IgD-negative memory B cell (primary cell): ENCODE results near the gene ASCC2. TPM values are rescaled to one million over a fixed set of nuclear protein-coding genes. Genes with fewer than 3 reads are reported as not detected.
A peak's percentile ranks its signal among the peaks of the same experiment; 100 is the strongest.

Source experiments
- H3K27ac Mint-ChIP-seq, 3 donors: one replicate each; pipeline ENCODE4 v1.8.0; 2020 to 2022; ENCODE audit warnings: mild to moderate bottlenecking in 3 of 3, mixed read lengths in 3 of 3, moderate library complexity in 1 of 3
- H3K27me3 Mint-ChIP-seq: one replicate; pipeline ENCODE4 v1.8.0; 2021; ENCODE audit warnings: mixed read lengths
- H3K36me3 Mint-ChIP-seq: one replicate; pipeline ENCODE4 v1.8.0; 2020; ENCODE audit warnings: mild to moderate bottlenecking, mixed read lengths
- H3K4me1 Mint-ChIP-seq, 3 donors: one replicate each; pipeline ENCODE4 v1.8.0; 2020 to 2022; ENCODE audit warnings: mixed read lengths in 3 of 3, mild to moderate bottlenecking in 1 of 3
- H3K4me3 Mint-ChIP-seq, 4 donors: one replicate each; pipeline ENCODE4 v1.8.0; 2020 to 2022; ENCODE audit warnings: mild to moderate bottlenecking in 4 of 4, mixed read lengths in 4 of 4, moderate library complexity in 3 of 4
- H3K9me3 Mint-ChIP-seq, 3 donors: one replicate each; pipeline ENCODE4 v1.8.0; 2020 to 2021; ENCODE audit warnings: mixed read lengths in 3 of 3, mild to moderate bottlenecking in 1 of 3
- polyA plus RNA-seq: library from polyadenylated mRNA; unstranded; fragments of 300-500 nt; fragmentation: Illumina TruSeq; gene quantifications from one replicate; pipeline ENCODE4 v1.2.3, GENCODE V29; 2021

Gene ASCC2
- polyA plus RNA-seq, 1 donor from 2014 or later, result 58.5 TPM

DNA sequence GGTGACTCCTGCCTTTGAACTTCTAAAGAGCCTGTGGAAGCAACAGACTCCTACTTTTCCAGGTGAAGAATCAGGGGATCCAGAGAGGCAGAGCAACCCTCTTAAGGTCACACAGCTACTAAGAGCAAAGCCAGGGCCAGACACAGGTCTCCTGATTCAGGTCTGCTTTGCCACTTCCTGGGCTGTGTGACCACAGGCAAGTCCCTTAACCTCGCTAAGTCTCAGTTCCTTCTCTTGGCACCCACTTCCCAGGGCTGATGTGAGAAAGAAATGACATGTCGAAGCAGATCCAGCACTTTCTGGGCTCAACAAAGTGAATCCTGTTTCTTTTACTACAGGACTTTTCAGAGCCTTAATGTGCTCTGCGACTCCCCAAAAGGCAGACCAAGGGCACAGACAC lies 40.7 kb downstream of the ASCC2 start:
- H3K27ac Mint-ChIP-seq, result peak overlapping the region in 1 of 3 donors; percentile 19
- H3K36me3 Mint-ChIP-seq, result no peaks in the 10 kb centered on the region

DNA sequence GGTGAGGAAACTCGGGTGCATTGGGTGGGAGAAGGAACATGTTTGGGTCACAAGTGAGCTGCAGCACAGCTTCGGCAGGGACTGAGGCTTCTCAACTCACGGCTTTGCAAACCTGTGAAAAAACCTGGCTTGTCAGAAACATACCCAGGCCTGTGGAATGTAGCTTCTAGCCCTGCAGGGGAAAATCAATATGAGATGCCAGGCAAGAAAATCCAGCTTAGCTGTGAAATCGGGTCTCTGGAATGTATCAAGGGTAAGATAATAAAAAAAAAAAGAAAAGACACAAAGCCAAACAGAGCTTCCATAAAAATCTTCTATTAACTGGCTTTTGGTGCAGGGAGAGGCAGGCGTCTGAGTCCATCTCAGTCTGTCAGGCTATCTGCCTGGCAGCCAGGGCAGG lies 42.4 kb downstream of the ASCC2 start:
- Mint-ChIP-seq H3K36me3 (no peaks in the 10 kb centered on the region), H3K4me1 (peaks cover 9 to 21% (median 18%) of the 10 kb centered on the region in 3 donors), H3K27ac (no peak overlapping the region), H3K4me3 (no peak overlapping the region), H3K9me3 (no peaks in the 10 kb centered on the region), H3K27me3 (no peaks in the 10 kb centered on the region)

More for the DNA sequence above, 40.7 kb downstream of the ASCC2 start:
- H3K4me3 Mint-ChIP-seq, result no peak overlapping the region
- H3K27me3 Mint-ChIP-seq, result no peaks in the 10 kb centered on the region
- peaks cover 9 to 21% (median 18%) of the 10 kb centered on the region in 3 donors for H3K4me1 Mint-ChIP-seq
- H3K9me3 Mint-ChIP-seq, result no peaks in the 10 kb centered on the region

DNA sequence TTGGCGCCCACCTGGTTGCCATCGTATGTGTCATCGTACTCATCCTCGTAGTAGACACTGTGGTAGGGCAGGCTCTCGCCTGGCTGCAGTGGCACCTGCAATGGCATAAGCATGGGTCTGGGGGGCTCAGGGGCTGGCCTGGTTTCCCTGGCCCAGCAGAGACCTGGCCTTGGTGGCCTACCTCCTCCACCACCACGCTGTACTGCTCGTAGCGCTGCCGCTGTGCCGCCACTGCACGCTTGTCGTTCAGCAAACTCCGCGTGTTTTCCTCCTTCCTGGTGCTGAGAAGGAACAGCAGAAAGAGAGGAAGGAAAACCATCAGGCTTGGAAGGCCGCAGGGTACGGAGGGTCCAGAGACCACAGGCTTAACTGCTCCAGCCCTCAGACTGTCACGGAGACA lies 44.7 kb downstream of the ASCC2 start:
- Mint-ChIP-seq H3K36me3 (peaks cover 5% of the 10 kb centered on the region), H3K9me3 (no peaks in the 10 kb centered on the region), H3K4me3 (no peak overlapping the region), H3K4me1 (peaks cover 6 to 14% (median 13%) of the 10 kb centered on the region in 3 donors), H3K27ac (no peak overlapping the region), H3K27me3 (no peaks in the 10 kb centered on the region)

DNA sequence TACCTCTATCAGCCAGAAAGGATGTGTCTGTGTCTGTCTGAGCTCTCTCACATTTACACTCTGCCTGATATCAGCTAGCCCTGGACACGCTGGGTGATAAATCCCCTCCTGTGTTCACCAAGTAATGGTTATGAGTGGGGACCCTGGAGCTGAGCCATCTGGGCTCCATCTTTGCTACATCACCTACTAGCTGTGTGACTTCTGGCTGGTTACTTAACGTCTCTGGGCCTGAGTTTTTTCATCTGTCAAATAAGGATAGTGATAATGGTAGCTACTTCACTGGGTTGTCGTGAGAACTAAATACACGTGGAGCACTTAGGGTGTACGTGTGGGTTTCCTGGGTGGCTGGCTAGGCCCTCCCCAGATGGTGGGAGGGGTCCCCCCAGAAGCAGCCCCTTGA lies 48.0 kb downstream of the ASCC2 start:
- Mint-ChIP-seq H3K27me3 (no peaks in the 10 kb centered on the region), H3K4me3 (no peak overlapping the region), H3K9me3 (no peaks in the 10 kb centered on the region), H3K27ac (peak overlapping the region in 1 of 3 donors; percentile 9), H3K4me1 (no peaks in the 10 kb centered on the region), H3K36me3 (peaks cover 12% of the 10 kb centered on the region)

DNA sequence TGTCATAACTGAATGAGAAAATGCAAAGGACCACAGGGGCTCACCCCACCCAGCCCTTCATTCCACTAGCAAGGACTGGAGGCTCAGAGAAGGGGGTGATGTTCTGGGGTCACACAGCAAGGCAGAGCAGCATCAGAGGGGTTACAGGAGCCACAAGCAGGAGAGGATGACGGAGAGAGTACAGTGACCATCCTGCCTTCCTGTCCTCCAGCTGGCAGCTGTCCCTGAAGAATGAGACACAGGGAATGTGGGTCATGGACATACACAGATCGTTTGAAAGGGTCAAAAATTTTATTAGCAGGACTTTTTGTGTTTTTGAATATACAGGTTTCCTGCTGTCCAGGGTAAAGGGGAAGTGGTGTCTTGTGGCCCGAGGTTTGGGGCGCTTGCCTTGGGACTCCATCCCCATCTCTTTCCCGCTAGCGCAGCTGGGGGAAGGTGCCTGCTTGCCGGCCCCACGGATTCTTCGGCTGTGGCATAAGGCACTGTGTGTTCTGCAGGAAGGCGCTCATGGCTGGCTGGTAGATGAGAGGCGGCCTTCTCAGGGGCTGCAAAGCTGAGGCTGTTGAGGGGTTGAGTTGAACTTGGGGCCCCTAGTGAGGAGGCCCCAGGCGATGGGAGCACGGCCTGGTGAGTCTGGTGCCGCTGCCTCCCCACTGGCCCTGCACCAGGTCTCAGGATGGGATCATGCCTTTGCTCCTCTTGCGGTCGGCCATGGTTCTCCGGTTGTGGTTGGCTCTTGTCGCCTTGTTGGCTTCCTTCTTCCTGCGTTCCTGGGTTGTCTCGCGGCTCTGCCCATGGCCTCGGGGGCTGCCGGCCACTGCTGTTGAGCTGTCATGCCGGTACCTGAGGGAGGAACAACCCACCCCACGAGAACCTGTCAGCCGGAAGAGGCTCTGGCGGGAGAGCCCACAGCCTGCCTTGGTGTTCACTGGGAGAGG lies 49.5 kb downstream of the ASCC2 start:
- Mint-ChIP-seq H3K4me3 (no peak overlapping the region), H3K27me3 (no peaks in the 10 kb centered on the region), H3K4me1 (peaks cover 4 to 6% (median 5%) of the 10 kb centered on the region in 3 donors), H3K27ac (no peak overlapping the region), H3K9me3 (no peaks in the 10 kb centered on the region), H3K36me3 (peaks cover 12% of the 10 kb centered on the region)

DNA sequence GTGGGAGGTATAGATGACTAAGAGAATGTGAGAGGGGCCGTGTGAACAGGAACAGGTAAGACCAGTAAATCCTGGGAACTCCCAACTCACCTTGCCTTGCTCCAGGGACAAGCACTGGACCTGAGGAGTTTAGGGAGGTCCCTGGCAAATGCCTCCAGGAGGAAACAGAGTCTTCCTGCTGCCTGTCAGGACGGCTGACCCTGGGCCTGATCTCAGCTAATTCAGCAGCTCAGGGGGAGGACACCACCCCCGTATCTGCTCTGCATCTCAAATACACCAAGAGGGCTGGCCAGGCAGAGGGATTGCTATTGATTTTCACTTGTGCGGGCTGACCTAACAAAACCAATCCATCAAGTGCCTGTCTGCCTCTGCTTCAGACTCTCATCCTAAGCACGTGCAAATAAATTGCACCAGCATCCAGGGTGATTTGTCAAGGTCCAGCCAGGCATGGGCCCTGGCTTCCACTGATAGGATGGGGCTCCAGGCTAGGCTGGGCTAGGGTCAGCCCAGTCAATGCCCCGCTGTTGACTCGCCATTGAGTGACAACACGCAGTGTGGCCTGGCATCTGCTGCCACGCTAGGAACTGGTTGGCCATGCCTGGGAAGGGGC lies 50.6 kb downstream of the ASCC2 start:
- Mint-ChIP-seq H3K36me3 (peaks cover 12% of the 10 kb centered on the region), H3K27ac (no peak overlapping the region), H3K4me1 (peaks cover 4 to 6% (median 5%) of the 10 kb centered on the region in 3 donors), H3K27me3 (no peaks in the 10 kb centered on the region), H3K9me3 (no peaks in the 10 kb centered on the region), H3K4me3 (no peak overlapping the region)

DNA sequence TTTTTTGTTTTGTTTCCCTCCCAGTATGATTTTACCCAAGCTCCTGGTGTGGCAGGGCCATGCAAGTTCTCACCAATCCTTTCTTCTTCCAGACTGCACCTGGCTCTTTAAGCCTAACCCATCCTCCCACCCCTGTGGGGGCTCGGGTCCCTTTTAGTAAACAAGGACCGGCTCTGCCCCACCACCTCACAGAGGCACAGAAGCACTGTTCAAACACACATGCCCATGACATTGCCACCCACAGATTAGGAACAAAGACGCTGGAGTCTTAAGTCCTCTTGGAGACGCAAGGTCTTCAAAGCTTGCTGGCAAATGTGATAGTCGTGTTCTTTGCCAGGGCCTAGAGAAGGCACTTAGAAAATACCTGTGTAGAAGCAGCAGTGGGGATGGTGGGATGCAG lies 52.0 kb downstream of the ASCC2 start:
- H3K4me1 Mint-ChIP-seq, result peaks cover 4 to 6% (median 5%) of the 10 kb centered on the region in 3 donors
- H3K36me3 Mint-ChIP-seq, result peaks cover 12% of the 10 kb centered on the region
- no peak overlapping the region for H3K27ac Mint-ChIP-seq
- no peaks in the 10 kb centered on the region for H3K9me3 Mint-ChIP-seq
- H3K4me3 Mint-ChIP-seq, result no peak overlapping the region
- H3K27me3 Mint-ChIP-seq, result no peaks in the 10 kb centered on the region

DNA sequence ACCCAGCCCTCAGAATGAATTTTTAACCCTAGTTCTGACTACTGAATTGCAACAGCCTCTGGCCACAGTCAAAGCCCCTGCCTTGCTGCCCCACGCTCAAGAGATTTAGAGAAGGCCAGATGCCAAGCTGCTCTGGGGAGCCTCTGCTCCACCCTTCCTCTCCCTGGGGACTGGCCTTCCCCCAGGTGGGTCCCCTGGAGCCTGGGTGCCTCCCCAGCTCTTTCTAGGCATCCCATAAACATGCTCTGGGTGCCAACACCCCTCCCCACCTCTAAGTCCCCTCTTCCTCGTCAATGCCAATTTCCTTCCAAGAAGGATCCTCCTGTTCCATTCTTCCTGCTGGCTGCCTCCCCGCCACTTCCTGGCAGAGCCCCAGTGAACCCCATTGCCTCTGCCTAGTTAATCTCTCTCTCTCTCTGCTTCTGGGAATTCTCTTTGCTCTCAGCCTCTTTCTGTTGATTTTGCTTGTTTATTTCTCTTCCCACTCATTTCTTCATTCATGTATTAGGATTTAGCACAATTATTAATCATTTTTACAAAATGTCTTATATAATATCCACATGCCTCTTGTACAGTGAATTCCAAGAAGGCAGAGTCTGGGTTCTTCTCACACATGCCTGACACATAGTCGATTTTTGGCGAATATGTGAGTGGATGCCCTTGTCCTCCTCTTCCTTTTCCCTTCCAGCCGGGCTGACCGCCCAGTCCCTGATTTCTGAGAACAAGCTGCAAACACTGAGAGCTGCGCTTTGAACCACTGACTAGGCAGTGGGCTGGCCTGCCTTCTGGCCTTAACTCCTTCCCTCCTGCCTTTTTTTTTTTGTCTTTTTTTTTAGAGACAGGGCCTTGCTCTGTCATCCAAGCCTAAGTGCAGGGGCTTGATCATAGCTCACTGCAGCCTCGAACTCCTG lies 53.4 kb downstream of the ASCC2 start:
- Mint-ChIP-seq H3K4me3 (no peak overlapping the region), H3K27ac (no peak overlapping the region), H3K27me3 (no peaks in the 10 kb centered on the region), H3K4me1 (peaks cover 4 to 6% (median 5%) of the 10 kb centered on the region in 3 donors), H3K36me3 (peaks cover 10% of the 10 kb centered on the region), H3K9me3 (no peaks in the 10 kb centered on the region)

DNA sequence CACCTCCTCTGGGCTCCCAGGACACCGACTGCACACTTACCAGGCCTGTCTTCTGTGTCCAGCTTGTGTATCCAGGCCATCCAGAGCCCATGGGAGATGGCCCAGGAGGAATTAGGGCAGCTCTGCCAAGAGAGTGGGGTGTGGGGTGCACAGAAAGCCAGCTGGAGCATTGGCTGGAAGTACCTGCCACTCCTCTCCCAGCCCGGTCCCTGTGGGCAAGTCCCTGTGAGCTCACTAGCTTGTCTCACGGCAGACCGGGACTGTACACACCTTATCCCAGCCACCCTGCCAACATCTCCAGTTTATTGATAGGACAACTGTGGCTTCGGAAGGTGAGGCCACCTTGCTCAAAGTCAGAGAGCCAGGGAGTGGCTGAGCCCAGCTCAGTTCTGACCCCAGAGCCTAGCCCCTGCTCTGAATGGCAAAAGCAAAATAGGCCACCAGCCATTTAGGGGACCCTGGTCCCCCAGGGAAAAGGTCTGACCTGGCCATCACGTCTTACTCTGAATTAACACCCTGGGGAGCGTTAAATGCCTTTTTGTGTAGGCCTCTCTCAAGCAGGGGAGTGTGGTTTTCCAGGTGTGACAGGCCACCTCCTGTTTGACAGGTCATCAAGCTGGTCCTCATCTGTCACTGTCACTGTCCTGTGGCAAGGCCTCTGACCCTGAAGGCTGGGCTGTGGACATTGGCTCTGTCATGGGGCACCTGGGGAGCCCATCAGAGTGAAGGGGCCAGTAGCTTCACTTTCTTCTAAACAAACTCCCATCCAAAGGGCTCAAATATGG lies 55.8 kb downstream of the ASCC2 start:
- Mint-ChIP-seq H3K4me3 (no peak overlapping the region), H3K4me1 (peaks cover 4 to 6% (median 5%) of the 10 kb centered on the region in 3 donors), H3K9me3 (no peaks in the 10 kb centered on the region), H3K36me3 (no peaks in the 10 kb centered on the region), H3K27ac (no peak overlapping the region), H3K27me3 (no peaks in the 10 kb centered on the region)

DNA sequence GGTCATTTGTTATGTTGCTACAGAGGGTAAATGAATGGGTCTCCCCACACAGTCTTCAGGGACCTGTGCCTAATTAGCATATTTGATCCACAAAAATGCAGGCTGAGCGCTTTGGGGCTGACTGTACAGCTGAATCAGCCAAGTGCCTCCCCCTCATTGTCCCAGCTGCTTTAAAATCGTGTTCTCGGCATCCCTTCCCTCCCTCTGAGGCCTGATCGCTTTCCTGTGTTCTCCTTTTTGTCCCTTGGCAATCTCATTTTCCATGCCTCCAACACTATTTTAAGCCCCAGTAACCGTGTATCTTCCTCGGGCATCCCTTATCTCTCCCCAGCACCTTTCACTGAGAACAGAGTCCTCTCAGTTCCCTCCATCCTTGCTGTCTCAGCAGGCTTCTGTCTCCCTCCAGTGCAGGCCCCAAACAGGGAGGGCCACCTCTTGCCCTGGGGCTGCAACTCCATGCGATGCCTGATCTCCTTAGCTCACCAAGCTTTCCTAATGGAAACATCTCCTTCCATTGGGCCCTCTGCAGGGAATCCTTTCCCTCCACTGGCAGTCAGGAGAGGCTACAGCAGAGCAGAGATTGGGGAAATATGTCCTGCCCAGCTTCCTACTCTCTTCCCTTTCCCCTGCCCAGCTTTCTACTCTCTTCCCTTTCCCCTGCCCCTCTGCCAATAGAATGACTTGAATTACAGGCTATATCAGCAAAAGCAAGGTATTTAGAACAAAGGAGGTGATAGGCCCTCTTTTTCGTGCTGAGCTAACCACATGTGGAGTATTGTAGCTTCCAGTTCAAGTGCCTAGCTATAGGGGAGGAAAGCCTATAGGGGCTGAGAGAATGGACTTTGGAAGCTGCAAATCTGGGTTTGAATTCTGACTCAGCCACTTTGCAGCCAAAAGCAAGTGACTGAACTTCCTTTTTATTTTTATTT lies 57.1 kb downstream of the ASCC2 start:
- H3K27ac Mint-ChIP-seq, result no peak overlapping the region
- H3K9me3 Mint-ChIP-seq, result no peaks in the 10 kb centered on the region
- H3K36me3 Mint-ChIP-seq, result no peaks in the 10 kb centered on the region
- H3K27me3 Mint-ChIP-seq, result no peaks in the 10 kb centered on the region
- peaks cover 4 to 6% (median 5%) of the 10 kb centered on the region in 3 donors for H3K4me1 Mint-ChIP-seq
- H3K4me3 Mint-ChIP-seq, result no peak overlapping the region

DNA sequence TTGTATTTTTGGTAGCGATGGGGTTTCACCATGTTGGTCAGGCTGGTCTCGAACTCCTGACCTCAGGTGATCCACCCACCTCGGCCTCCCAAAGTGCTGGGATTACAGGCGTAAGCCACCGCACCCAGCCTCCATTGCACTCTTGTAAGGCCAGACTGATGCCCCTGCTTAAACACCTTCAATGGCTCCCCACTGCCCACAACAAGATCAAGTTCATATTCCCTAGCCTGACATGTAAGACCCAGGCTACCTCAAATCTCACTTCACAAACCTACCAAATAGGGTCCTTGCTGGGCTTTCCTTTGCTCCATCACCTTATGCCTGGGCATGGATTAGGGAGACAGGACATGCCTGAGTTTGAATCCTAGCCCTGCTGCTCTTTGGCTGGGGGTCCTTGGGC lies 57.9 kb downstream of the ASCC2 start:
- Mint-ChIP-seq H3K9me3 (no peaks in the 10 kb centered on the region), H3K4me1 (peaks cover 4 to 6% (median 5%) of the 10 kb centered on the region in 3 donors), H3K36me3 (no peaks in the 10 kb centered on the region), H3K27ac (no peak overlapping the region), H3K27me3 (no peaks in the 10 kb centered on the region), H3K4me3 (no peak overlapping the region)

DNA sequence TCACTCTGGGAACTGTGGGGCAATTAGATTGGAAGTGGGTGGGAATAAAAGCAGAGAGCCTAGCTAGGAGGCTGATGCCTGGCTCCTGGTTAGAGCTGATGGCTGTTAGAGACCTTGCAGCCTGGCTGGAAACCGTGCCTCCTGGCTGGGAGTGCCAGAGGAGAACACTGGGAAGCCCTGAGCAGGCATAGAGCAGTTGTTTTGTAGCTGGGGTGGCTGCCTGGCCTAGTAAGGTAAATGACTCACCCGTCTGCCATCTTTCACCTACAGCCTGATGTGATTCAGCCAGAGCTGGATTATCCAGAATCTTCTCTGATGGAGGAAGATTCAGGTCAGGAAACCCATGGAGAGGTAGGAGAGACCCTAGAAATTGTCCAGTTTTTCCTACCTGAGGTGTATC lies 64.8 kb downstream of the ASCC2 start:
- no peak overlapping the region for H3K4me3 Mint-ChIP-seq
- H3K36me3 Mint-ChIP-seq, result peaks cover 7% of the 10 kb centered on the region
- no peaks in the 10 kb centered on the region for H3K27me3 Mint-ChIP-seq
- no peaks in the 10 kb centered on the region for H3K9me3 Mint-ChIP-seq
- H3K27ac Mint-ChIP-seq, result no peak overlapping the region
- peaks cover 1 to 7% (median 2%) of the 10 kb centered on the region in 3 donors for H3K4me1 Mint-ChIP-seq

DNA sequence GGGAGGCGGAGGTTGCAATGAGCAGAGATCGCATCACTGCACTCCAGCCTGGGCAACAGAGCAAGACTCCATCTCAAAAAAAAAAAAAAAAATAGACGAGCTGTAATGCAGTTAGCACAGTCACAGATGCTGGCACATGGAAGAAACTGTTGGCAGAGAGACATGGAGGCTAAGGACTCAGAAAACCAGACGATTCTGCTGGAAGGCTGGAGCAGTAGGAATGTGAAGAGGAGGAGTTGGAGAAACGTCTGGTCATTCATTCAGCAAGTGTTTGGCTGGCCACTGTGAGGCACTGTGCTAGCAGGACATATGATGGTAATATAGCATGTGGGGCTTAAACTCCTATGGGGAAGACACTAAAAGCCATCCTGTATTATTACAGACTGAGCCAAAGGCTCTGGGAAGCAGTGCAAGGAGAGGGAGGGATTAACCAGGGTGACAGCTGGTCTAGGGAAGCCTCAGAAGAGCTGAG lies 65.9 kb downstream of the ASCC2 start:
- H3K36me3 Mint-ChIP-seq, result peaks cover 7% of the 10 kb centered on the region
- H3K4me3 Mint-ChIP-seq, result no peak overlapping the region
- peaks cover 9 to 15% (median 12%) of the 10 kb centered on the region in 3 donors for H3K4me1 Mint-ChIP-seq
- H3K27ac Mint-ChIP-seq, result no peak overlapping the region
- H3K9me3 Mint-ChIP-seq, result no peaks in the 10 kb centered on the region
- no peaks in the 10 kb centered on the region for H3K27me3 Mint-ChIP-seq
